COLO668 (cell line): ENCODE data around the gene CYREN.
"Not testable (repeated sequence)": the region's sequence is repeated elsewhere in the genome, so short reads cannot be mapped to it uniquely, and the experiment has no call there.

ENCODE experiments used
- DNase-seq: peaks from one replicate; lab custom pipeline; 2025; ENCODE audit not compliant: unreplicated experiment; lab: John Stamatoyannopoulos, UW

CYREN gene

GRCh38 chr7:135179321-135179925, 8.9 kb upstream of the CYREN start:
- DNase-seq: no peak

GRCh38 chr7:135178364-135178763, 7.9 kb upstream of the CYREN start:
- no peak for DNase-seq

GRCh38 chr7:135177028-135177696, 6.7 kb upstream of the CYREN start:
- no peak for DNase-seq

GRCh38 chr7:135175931-135176330, 5.4 kb upstream of the CYREN start:
- no peak for DNase-seq

- DNase-seq: no peak
These were observed 4.4 kb upstream of the CYREN start for GRCh38 chr7:135174941-135175340.

- DNase-seq: not testable (repeated sequence)
These were observed 3.4 kb upstream of the CYREN start for GRCh38 chr7:135173916-135174315.

GRCh38 chr7:135171581-135172291, 1.2 kb upstream of the CYREN start:
- not testable (repeated sequence) for DNase-seq

- DNase-seq: not testable (repeated sequence)
These were observed 533 bp upstream of the CYREN start for GRCh38 chr7:135170998-135171481.

GRCh38 chr7:135169964-135170273, 588 bp downstream of the CYREN start:
- no peak for DNase-seq

- peak; percentile 36 for DNase-seq
These were observed 1.2 kb downstream of the CYREN start for GRCh38 chr7:135169141-135169963.

GRCh38 chr7:135168489-135169140, 1.9 kb downstream of the CYREN start:
- no peak for DNase-seq

- DNase-seq: peak; percentile 7
These were observed 2.5 kb downstream of the CYREN start for GRCh38 chr7:135168001-135168400.

GRCh38 chr7:135167365-135167917, 3.1 kb downstream of the CYREN start:
- no peak for DNase-seq

- no peak for DNase-seq
These were observed 4.0 kb downstream of the CYREN start for GRCh38 chr7:135166338-135166990.

GRCh38 chr7:135165862-135166261, 4.6 kb downstream of the CYREN start:
- DNase-seq: no peak

- no peak for DNase-seq
These were observed 6.0 kb downstream of the CYREN start for GRCh38 chr7:135164357-135165061.

GRCh38 chr7:135162382-135163001, 8.0 kb downstream of the CYREN start:
- no peak for DNase-seq

GRCh38 chr7:135161669-135162068, 8.8 kb downstream of the CYREN start:
- no peak for DNase-seq
